HG02678 (cell line): ENCODE measurements around the gene LSM8.
"Not testable (repeated sequence)": the region's sequence is repeated elsewhere in the genome, so short reads cannot be mapped to it uniquely, and the experiment has no call there.

ENCODE experiments used
- ATAC-seq: cut with Tn5 transposase; IDR thresholded peaks from one replicate; pipeline ENCODE4 v1.9.1; 2021; ENCODE audit warnings: mild to moderate bottlenecking, moderate library complexity; ENCODE audit not compliant: unreplicated experiment

Gene LSM8

GRCh38 chr7:118202061-118202460 is 18.1 kb downstream of the LSM8 start:
- no peak for ATAC-seq

- ATAC-seq = peak; percentile 97
Measured at GRCh38 chr7:118214051-118214832, 30.3 kb downstream of the LSM8 start.

GRCh38 chr7:118214833-118215182 is 30.8 kb downstream of the LSM8 start:
- ATAC-seq = peak; percentile 7

- ATAC-seq = no peak
Measured at GRCh38 chr7:118217210-118217619, 33.3 kb downstream of the LSM8 start.

- no peak for ATAC-seq
Measured at GRCh38 chr7:118218413-118219156, 34.6 kb downstream of the LSM8 start.

GRCh38 chr7:118219157-118219512 is 35.2 kb downstream of the LSM8 start:
- no peak for ATAC-seq

GRCh38 chr7:118220583-118220982 is 36.6 kb downstream of the LSM8 start:
- no peak for ATAC-seq

GRCh38 chr7:118222591-118222990 is 38.6 kb downstream of the LSM8 start:
- no peak for ATAC-seq

GRCh38 chr7:118224521-118224920 is 40.6 kb downstream of the LSM8 start, which contains the start of gene ANKRD7:
Gene ANKRD7 (plus strand): TSS chr7:118224704. CDS start chr7:118224831, 127 bp downstream.
- no peak for ATAC-seq

GRCh38 chr7:118232837-118233236 is 48.9 kb downstream of the LSM8 start:
- no peak for ATAC-seq

GRCh38 chr7:118233799-118234198 is 49.8 kb downstream of the LSM8 start:
- ATAC-seq = no peak

GRCh38 chr7:118239014-118239413 is 55.0 kb downstream of the LSM8 start:
- no peak for ATAC-seq

GRCh38 chr7:118240320-118240719 is 56.4 kb downstream of the LSM8 start:
- ATAC-seq = not testable (repeated sequence)
